ENCODE data around the gene HAX1.
"Not testable (repeated sequence)": the region's sequence is repeated elsewhere in the genome, so short reads cannot be mapped to it uniquely, and the experiment has no call there.

The HAX1 gene

DNA sequence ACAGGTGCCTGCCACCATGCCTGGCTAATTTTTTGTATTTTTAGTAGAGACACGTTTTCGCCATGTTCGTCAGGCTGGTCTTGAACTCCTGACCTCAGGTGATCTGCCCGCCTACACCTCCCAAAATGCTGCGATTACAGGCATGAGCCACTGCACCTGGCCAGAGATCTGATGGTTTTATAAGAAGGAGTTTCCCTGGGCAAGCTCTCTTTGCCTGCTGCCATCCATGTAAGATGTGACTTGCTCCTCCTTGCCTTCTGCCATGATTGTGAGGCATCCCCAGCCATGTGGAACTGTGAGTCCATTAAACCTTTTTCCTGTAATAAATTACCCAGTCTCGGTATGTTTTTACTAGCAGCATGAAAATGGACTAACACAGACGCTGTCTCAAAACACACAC lies 36.7 kb downstream of the HAX1 start:
- not testable (repeated sequence) for H3K4me3 ChIP-seq (ENCODE audit: low read length in 2 of 2); H3K36me3 ChIP-seq (ENCODE audit: control insufficient read depth in 2 of 2, insufficient read depth in 2 of 2, low read length in 2 of 2); H3K9ac ChIP-seq (ENCODE audit: low read depth in 1 of 2, low read length in 2 of 2); H3K9me3 ChIP-seq (ENCODE audit: control insufficient read depth in 2 of 2, low read length in 2 of 2); H3K27me3 ChIP-seq (ENCODE audit: control insufficient read depth in 2 of 2, insufficient read depth in 2 of 2, low read length in 2 of 2); H3K27ac ChIP-seq (ENCODE audit: low read depth in 2 of 2, low read length in 2 of 2); H3K4me1 ChIP-seq (ENCODE audit: control insufficient read depth in 2 of 2, insufficient read depth in 2 of 2, low read length in 2 of 2)

DNA sequence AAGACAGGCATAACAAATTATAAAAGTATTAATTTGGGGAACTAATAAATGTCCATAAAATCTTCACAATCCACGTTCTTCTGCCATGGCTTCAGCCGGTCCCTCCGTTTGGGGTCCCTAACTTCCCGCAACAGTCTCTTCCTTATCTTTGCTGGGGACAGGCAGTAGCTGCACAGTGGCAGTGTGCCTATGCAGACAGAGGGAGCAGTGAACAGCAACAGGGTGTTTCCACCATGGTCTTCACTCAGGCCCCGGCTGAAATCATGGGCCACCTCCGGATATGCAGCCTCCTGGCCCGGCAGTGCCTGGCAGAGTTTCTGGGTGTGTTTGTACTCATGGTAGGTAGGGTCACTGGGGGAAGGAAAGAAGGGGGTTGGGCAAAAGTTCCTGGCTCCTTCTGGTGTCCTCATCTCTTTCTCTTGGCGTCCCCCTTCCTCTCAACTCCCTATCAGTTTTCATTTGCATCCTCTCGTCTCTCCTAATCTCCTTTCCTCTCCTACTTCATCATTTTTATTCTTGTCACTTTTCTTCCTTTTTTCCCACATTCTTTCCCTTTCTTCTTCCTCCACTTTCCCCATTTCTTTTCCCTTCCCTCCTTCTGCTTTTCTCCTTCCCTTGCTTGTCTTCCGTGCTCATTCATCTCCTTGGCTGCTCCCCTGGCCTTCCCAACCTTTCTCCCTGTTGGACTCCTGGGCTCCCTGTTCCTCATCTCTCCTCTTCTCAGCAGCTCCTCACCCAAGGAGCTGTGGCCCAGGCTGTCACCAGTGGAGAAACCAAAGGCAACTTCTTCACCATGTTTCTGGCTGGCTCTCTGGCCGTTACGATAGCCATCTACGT lies 40.0 kb downstream of the HAX1 start:
- not testable (repeated sequence) for H3K27ac ChIP-seq (ENCODE audit: low read depth in 2 of 2, low read length in 2 of 2); H3K4me1 ChIP-seq (ENCODE audit: control insufficient read depth in 2 of 2, insufficient read depth in 2 of 2, low read length in 2 of 2); H3K4me3 ChIP-seq (ENCODE audit: low read length in 2 of 2)

DNA sequence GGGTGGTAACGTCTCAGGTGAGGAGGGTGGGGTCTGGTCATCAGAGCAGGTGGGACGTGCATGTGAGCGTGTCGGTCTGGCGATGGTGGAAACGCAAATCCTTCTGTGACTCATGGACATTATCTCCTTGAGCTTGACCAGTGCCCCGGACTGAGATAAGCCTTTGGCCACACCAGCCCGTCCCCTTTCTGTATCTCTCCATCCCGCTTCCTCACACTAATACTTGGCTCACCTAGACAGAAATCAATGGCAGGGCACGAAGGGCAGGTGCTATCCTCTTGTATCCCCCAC lies 40.6 kb downstream of the HAX1 start:
- H3K36me3 ChIP-seq (ENCODE audit: control insufficient read depth in 2 of 2, insufficient read depth in 2 of 2, low read length in 2 of 2): no peaks in the 10 kb centered on the region
- no peak overlapping the region for H3K27ac ChIP-seq (ENCODE audit: low read depth in 2 of 2, low read length in 2 of 2)
- no peaks in the 10 kb centered on the region for H3K27me3 ChIP-seq (ENCODE audit: control insufficient read depth in 2 of 2, insufficient read depth in 2 of 2, low read length in 2 of 2)
- no peaks in the 10 kb centered on the region for H3K4me1 ChIP-seq (ENCODE audit: control insufficient read depth in 2 of 2, insufficient read depth in 2 of 2, low read length in 2 of 2)
- no peaks in the 10 kb centered on the region for H3K9me3 ChIP-seq (ENCODE audit: control insufficient read depth in 2 of 2, low read length in 2 of 2)
- H3K4me3 ChIP-seq (ENCODE audit: low read length in 2 of 2): no peak overlapping the region
- no peak overlapping the region for H3K9ac ChIP-seq (ENCODE audit: low read depth in 1 of 2, low read length in 2 of 2)

More for the DNA sequence above, 40.0 kb downstream of the HAX1 start:
- H3K9ac ChIP-seq (ENCODE audit: low read depth in 1 of 2, low read length in 2 of 2); H3K27me3 ChIP-seq (ENCODE audit: control insufficient read depth in 2 of 2, insufficient read depth in 2 of 2, low read length in 2 of 2); H3K36me3 ChIP-seq (ENCODE audit: control insufficient read depth in 2 of 2, insufficient read depth in 2 of 2, low read length in 2 of 2); H3K9me3 ChIP-seq (ENCODE audit: control insufficient read depth in 2 of 2, low read length in 2 of 2): not testable (repeated sequence)

DNA sequence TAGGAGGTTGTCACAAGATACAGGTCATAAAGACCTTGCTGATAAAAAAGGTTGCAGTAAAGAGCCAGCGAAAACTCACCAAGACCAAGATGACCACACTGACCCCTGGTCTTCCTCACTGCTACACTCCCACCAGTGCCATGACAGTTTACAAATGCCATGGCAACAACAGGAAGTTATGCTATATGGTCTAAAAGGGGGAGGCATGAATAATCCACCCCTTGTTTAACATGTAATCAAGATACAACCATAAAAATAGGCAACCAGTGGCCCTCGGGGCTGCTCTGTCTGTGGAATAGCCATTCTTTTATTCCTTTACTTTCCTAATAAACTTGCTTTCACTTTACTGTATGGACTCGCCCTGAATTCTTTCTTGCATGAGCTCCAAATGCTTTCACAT lies 41.8 kb downstream of the HAX1 start:
- H3K4me1 ChIP-seq (ENCODE audit: control insufficient read depth in 2 of 2, insufficient read depth in 2 of 2, low read length in 2 of 2); H3K27ac ChIP-seq (ENCODE audit: low read depth in 2 of 2, low read length in 2 of 2); H3K9ac ChIP-seq (ENCODE audit: low read depth in 1 of 2, low read length in 2 of 2); H3K4me3 ChIP-seq (ENCODE audit: low read length in 2 of 2); H3K27me3 ChIP-seq (ENCODE audit: control insufficient read depth in 2 of 2, insufficient read depth in 2 of 2, low read length in 2 of 2); H3K9me3 ChIP-seq (ENCODE audit: control insufficient read depth in 2 of 2, low read length in 2 of 2); H3K36me3 ChIP-seq (ENCODE audit: control insufficient read depth in 2 of 2, insufficient read depth in 2 of 2, low read length in 2 of 2): not testable (repeated sequence)

DNA sequence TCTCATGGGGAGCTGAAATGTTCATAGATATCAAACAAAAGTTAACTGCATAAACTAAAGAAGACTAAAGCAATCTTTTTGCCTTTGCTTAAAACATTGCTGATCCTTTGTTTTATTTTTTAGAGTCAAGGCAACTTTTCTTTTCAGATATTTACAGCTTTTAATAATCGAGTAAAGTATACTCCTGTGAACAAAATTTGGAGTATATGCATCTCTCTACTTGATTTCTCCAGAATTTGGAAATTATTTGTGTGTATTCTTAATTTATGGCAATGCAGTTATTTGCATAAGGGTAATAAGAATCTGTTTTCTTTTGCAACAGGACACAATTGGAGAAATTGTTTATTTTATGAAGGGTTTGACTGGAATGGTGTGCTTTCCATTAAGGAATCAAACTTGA lies 44.3 kb downstream of the HAX1 start:
- H3K4me3 ChIP-seq (ENCODE audit: low read length in 2 of 2): no peak overlapping the region
- no peaks in the 10 kb centered on the region for H3K27me3 ChIP-seq (ENCODE audit: control insufficient read depth in 2 of 2, insufficient read depth in 2 of 2, low read length in 2 of 2)
- H3K4me1 ChIP-seq (ENCODE audit: control insufficient read depth in 2 of 2, insufficient read depth in 2 of 2, low read length in 2 of 2): no peaks in the 10 kb centered on the region
- H3K27ac ChIP-seq (ENCODE audit: low read depth in 2 of 2, low read length in 2 of 2): no peak overlapping the region
- no peaks in the 10 kb centered on the region for H3K36me3 ChIP-seq (ENCODE audit: control insufficient read depth in 2 of 2, insufficient read depth in 2 of 2, low read length in 2 of 2)
- no peak overlapping the region for H3K9ac ChIP-seq (ENCODE audit: low read depth in 1 of 2, low read length in 2 of 2)
- H3K9me3 ChIP-seq (ENCODE audit: control insufficient read depth in 2 of 2, low read length in 2 of 2): no peaks in the 10 kb centered on the region

DNA sequence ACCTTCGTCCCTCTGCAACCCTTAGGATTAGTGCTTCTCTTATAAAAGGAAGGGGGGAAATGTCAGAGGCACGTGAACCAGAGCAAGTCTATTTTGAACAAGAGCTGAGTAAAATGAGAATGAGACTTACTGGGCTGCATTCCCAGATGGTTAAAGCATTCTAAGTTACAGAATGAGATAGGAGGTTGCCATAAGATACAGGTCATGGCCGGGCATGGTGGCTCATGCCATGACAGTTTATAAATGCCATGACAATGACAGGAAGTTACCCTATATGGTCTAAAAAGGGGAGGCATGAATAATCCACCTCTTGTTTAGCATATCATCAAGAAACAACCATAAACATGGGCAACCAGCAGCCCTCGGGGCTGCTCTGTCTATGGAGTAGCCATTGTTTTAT lies 46.0 kb downstream of the HAX1 start:
- Histone ChIP-seq H3K36me3 (ENCODE audit: control insufficient read depth in 2 of 2, insufficient read depth in 2 of 2, low read length in 2 of 2) (no peaks in the 10 kb centered on the region), H3K9me3 (ENCODE audit: control insufficient read depth in 2 of 2, low read length in 2 of 2) (no peaks in the 10 kb centered on the region), H3K9ac (ENCODE audit: low read depth in 1 of 2, low read length in 2 of 2) (no peak overlapping the region), H3K4me1 (ENCODE audit: control insufficient read depth in 2 of 2, insufficient read depth in 2 of 2, low read length in 2 of 2) (no peaks in the 10 kb centered on the region), H3K27ac (ENCODE audit: low read depth in 2 of 2, low read length in 2 of 2) (no peak overlapping the region), H3K27me3 (ENCODE audit: control insufficient read depth in 2 of 2, insufficient read depth in 2 of 2, low read length in 2 of 2) (peaks cover 0 to 3% of the 10 kb centered on the region in 2 donors), H3K4me3 (ENCODE audit: low read length in 2 of 2) (no peak overlapping the region)

DNA sequence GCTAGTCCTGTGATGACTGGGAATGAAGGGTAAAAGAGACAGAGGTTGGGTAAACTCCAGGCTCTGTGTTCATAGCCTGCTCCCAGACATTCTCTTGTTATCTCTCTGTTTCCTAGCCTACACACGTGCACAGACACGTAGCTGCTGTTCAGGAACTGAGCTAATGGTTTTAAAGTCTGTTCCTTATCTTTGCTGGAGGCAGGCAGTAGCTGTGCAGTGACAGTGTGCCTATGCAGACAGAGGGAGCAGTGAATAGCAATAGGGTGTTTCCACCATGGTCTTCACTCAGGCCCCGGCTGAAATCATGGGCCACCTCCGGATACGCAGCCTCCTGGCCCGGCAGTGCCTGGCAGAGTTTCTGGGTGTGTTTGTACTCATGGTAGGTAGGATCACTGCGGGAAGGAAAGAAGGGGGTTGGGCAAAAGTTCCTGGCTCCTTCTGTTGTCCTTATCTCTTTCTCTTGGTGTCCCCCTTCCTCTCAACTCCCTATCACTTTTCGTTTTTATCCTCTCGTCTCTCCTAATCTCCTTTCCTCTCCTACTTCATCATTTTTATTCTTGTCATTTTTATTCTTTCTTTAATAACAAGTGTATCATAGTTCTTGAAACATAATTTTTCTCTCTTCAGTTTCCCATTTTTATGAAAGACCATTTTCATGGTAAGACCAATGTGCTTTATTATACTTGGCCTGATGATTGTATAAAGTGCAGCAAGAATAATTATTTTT lies 48.6 kb downstream of the HAX1 start, which contains the start of gene AQP10:
TSS of gene AQP10 (plus strand) at position 212 of the 727 bp plus-strand sequence. CDS start at position 275, 63 bp downstream.
- Histone ChIP-seq H3K9me3 (ENCODE audit: control insufficient read depth in 2 of 2, low read length in 2 of 2) (no peaks in the 10 kb centered on the region), H3K36me3 (ENCODE audit: control insufficient read depth in 2 of 2, insufficient read depth in 2 of 2, low read length in 2 of 2) (no peaks in the 10 kb centered on the region), H3K4me3 (ENCODE audit: low read length in 2 of 2) (no peak within 1 kb of the TSS), H3K9ac (ENCODE audit: low read depth in 1 of 2, low read length in 2 of 2) (no peak within 1 kb of the TSS), H3K27ac (ENCODE audit: low read depth in 2 of 2, low read length in 2 of 2) (no peak within 1 kb of the TSS), H3K27me3 (ENCODE audit: control insufficient read depth in 2 of 2, insufficient read depth in 2 of 2, low read length in 2 of 2) (peaks cover 3 to 5% of the 10 kb centered on the region in 2 donors), H3K4me1 (ENCODE audit: control insufficient read depth in 2 of 2, insufficient read depth in 2 of 2, low read length in 2 of 2) (peaks cover 0 to under 1% of the 10 kb centered on the region in 2 donors)

DNA sequence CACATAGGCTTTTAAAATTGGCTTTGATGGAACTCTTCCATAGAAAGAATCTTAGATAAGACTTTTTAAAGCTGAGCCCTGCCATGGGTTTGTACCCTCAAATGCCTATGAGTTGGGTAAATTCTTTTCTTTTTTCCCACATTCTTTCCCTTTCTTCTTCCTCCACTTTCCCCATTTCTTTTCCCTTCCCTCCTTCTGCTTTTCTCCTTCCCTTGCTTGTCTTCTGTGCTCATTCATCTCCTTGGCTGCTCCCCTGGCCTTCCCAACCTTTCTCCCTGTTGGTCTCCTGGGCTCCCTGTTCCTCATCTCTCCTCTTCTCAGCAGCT lies 49.1 kb downstream of the HAX1 start:
- not testable (repeated sequence) for H3K36me3 ChIP-seq (ENCODE audit: control insufficient read depth in 2 of 2, insufficient read depth in 2 of 2, low read length in 2 of 2); H3K27me3 ChIP-seq (ENCODE audit: control insufficient read depth in 2 of 2, insufficient read depth in 2 of 2, low read length in 2 of 2); H3K4me3 ChIP-seq (ENCODE audit: low read length in 2 of 2); H3K4me1 ChIP-seq (ENCODE audit: control insufficient read depth in 2 of 2, insufficient read depth in 2 of 2, low read length in 2 of 2); H3K9me3 ChIP-seq (ENCODE audit: control insufficient read depth in 2 of 2, low read length in 2 of 2); H3K9ac ChIP-seq (ENCODE audit: low read depth in 1 of 2, low read length in 2 of 2); H3K27ac ChIP-seq (ENCODE audit: low read depth in 2 of 2, low read length in 2 of 2)

DNA sequence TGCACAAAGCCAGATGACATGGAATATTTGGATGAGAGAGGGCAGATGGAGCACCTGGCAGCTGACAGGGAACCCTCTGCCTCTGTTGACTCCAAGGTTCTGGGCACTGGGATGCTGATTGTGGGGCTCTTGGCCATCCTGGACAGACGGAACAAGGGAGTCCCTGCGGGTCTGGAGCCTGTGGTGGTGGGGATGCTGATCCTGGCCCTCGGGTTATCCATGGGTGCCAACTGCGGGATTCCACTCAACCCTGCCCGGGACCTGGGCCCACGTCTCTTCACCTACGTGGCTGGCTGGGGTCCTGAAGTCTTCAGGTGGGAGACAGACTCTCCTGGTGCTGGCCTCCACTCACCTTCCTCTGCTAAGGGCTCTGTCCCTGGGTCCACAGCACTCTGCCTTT lies 51.1 kb downstream of the HAX1 start:
- Histone ChIP-seq H3K9me3 (ENCODE audit: control insufficient read depth in 2 of 2, low read length in 2 of 2) (no peaks in the 10 kb centered on the region), H3K4me1 (ENCODE audit: control insufficient read depth in 2 of 2, insufficient read depth in 2 of 2, low read length in 2 of 2) (peaks cover 10 to 20% of the 10 kb centered on the region in 2 donors), H3K4me3 (ENCODE audit: low read length in 2 of 2) (no peak overlapping the region), H3K9ac (ENCODE audit: low read depth in 1 of 2, low read length in 2 of 2) (no peak overlapping the region), H3K27me3 (ENCODE audit: control insufficient read depth in 2 of 2, insufficient read depth in 2 of 2, low read length in 2 of 2) (peaks cover 6 to 7% of the 10 kb centered on the region in 2 donors), H3K36me3 (ENCODE audit: control insufficient read depth in 2 of 2, insufficient read depth in 2 of 2, low read length in 2 of 2) (no peaks in the 10 kb centered on the region), H3K27ac (ENCODE audit: low read depth in 2 of 2, low read length in 2 of 2) (no peak overlapping the region)

DNA sequence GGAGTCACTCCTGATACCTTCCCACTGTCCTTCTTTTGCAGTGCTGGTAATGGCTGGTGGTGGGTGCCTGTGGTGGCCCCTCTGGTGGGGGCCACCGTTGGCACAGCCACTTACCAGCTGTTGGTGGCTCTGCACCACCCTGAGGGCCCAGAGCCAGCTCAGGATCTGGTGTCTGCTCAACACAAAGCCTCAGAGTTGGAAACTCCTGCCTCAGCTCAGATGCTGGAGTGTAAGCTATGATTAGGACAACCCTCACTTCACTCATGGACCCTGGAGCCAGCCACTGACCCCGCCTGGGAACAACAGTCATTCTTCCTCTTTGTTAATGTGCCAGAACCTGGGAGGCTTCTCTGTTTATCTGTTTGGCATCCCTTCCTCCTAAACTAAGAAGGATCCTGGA lies 51.8 kb downstream of the HAX1 start:
- Histone ChIP-seq H3K27ac (ENCODE audit: low read depth in 2 of 2, low read length in 2 of 2) (no peak overlapping the region), H3K4me3 (ENCODE audit: low read length in 2 of 2) (no peak overlapping the region), H3K36me3 (ENCODE audit: control insufficient read depth in 2 of 2, insufficient read depth in 2 of 2, low read length in 2 of 2) (no peaks in the 10 kb centered on the region), H3K4me1 (ENCODE audit: control insufficient read depth in 2 of 2, insufficient read depth in 2 of 2, low read length in 2 of 2) (peaks cover 14 to 22% of the 10 kb centered on the region in 2 donors), H3K27me3 (ENCODE audit: control insufficient read depth in 2 of 2, insufficient read depth in 2 of 2, low read length in 2 of 2) (peaks cover 6 to 11% of the 10 kb centered on the region in 2 donors), H3K9me3 (ENCODE audit: control insufficient read depth in 2 of 2, low read length in 2 of 2) (no peaks in the 10 kb centered on the region), H3K9ac (ENCODE audit: low read depth in 1 of 2, low read length in 2 of 2) (peak overlapping the region in 1 of 2 donors; percentile 35)
